Activated naive CD8-positive, alpha-beta T cell treated with anti-CD3 and anti-CD28 coated beads, Interleukin-2, amount 50 U/mL, for 24 hours (primary cell): Measurements from ENCODE around the gene RBM12.
A peak's percentile ranks its signal among the peaks of the same experiment; 100 is the strongest.

Experiments used
- ATAC-seq: fragments of 150-1000 bp; cut with Tn5 transposase; one replicate; pipeline ENCODE4 v1.10.0; 2021
- DNase-seq: peaks from one replicate; pipeline ENCODE4 v3.0.0; 2021
- H3K27ac Mint-ChIP-seq: one replicate; pipeline ENCODE4 v1.8.0; 2021; ENCODE audit warnings: mild to moderate bottlenecking, mixed read lengths
- H3K27me3 Mint-ChIP-seq: one replicate; pipeline ENCODE4 v1.8.0; 2021; ENCODE audit warnings: mixed read lengths
- H3K36me3 Mint-ChIP-seq: one replicate; pipeline ENCODE4 v1.8.0; 2021; ENCODE audit warnings: low read depth, mixed read lengths
- H3K4me1 Mint-ChIP-seq: one replicate; pipeline ENCODE4 v1.8.0; 2021; ENCODE audit warnings: mixed read lengths
- H3K4me3 Mint-ChIP-seq: one replicate; pipeline ENCODE4 v1.8.0; 2021; ENCODE audit warnings: mild to moderate bottlenecking, moderate library complexity, mixed read lengths
- H3K9me3 Mint-ChIP-seq: one replicate; pipeline ENCODE4 v1.8.0; 2021; ENCODE audit warnings: mixed read lengths

The RBM12 gene

DNA sequence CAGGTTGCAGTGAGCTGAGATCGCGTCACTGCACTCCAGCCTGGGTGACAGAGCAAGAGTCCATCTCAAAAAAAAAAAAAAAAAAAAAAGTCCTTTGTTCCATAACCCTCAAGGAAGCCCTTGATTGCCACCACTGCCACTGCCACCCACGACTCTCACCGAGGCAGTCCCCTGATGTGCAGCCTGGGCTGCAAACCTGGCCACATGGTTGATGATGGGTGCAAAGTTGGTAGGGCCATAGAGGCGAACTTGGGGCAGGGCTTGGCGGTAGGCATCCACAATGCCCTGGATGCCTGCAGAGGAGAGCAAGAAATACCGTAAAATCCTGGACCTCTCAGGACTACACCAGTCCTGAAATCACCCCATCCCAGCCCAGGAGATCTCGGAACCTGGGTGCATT, 37.6 kb downstream of the RBM12 start:
- DNase-seq: no peak
- Mint-ChIP-seq H3K4me3 (no peak overlapping the region), H3K4me1 (no peaks in the 10 kb centered on the region), H3K27me3 (no peaks in the 10 kb centered on the region), H3K9me3 (no peaks in the 10 kb centered on the region), H3K36me3 (peaks cover 41% of the 10 kb centered on the region), H3K27ac (no peak overlapping the region)
- no peak for ATAC-seq

GRCh38 chr20:35626386-35627001, 38.2 kb downstream of the RBM12 start:
- no peaks in the 10 kb centered on the region for H3K27me3 Mint-ChIP-seq
- ATAC-seq (no peak), DNase-seq (no peak)
- H3K27ac Mint-ChIP-seq: no peak overlapping the region
- no peaks in the 10 kb centered on the region for H3K9me3 Mint-ChIP-seq
- H3K4me3 Mint-ChIP-seq: no peak overlapping the region
- H3K36me3 Mint-ChIP-seq: peaks cover 38% of the 10 kb centered on the region
- H3K4me1 Mint-ChIP-seq: peaks cover 1% of the 10 kb centered on the region

DNA sequence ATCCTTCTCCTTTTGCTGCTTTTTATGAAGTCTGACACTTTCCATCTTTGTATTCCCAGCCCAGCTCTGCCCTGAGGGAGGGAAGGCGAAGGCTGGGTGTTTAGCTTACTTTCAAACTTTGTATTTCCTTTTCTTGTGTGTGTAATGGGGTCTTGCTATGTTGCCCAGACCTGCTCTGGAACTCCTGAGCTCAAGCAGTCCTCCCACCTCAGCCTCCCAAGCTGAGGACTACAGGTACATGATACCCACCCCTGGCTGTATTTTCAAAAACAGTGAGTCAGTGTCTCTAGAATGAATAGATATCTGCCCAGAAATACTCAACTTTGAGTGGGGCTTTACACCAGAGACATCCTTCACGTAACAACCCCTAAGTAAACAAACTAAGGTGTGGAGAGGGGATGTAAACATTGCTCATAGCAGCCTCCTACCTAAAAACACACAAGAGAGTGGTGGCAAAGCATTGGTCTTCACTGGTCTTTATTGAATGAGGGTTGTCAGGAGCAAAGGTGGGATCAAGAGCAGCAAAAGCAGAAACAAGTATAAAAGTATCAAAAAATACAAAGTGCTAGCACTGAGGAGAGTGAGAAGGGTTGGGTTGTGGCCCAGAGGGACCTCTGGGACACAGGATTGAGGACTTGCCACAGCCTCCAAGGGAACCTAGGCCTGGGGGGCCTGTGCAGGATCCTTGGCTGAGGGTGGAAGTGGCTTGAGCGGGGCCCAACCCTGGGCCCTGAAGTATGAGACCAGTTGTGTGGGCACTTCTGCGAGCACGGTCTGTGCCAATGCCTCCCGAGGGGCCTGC, 38.9 kb downstream of the RBM12 start:
- H3K36me3 Mint-ChIP-seq: peaks cover 34% of the 10 kb centered on the region
- H3K4me3 Mint-ChIP-seq: peak overlapping the region; percentile 4
- peak overlapping the region; percentile 29 for H3K27ac Mint-ChIP-seq
- H3K4me1 Mint-ChIP-seq: peaks cover 2% of the 10 kb centered on the region
- no peak for DNase-seq
- ATAC-seq: no peak
- H3K9me3 Mint-ChIP-seq: no peaks in the 10 kb centered on the region
- H3K27me3 Mint-ChIP-seq: no peaks in the 10 kb centered on the region

DNA sequence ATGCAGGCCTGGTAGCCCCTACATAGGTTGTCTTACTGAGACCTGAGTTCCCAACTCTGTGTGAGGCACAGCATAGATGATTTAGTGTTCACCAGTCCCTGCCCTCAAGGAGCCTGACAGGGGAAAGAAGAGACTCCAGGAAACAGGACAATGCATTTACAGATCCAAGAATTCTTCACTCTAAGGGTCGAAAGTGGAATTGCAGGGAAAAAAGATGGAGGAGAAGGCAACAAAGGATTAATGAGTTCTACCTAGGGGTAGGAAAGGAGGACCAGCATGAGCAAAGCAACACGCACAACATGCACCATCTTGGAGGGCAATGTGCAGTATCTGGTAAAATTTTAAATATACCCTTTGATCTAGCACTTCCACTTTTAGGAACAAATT, 43.1 kb downstream of the RBM12 start:
- H3K36me3 Mint-ChIP-seq: peaks cover 9% of the 10 kb centered on the region
- H3K27ac Mint-ChIP-seq: no peak overlapping the region
- DNase-seq: no peak
- no peak overlapping the region for H3K4me3 Mint-ChIP-seq
- H3K4me1 Mint-ChIP-seq: peaks cover 36% of the 10 kb centered on the region
- ATAC-seq: no peak
- H3K9me3 Mint-ChIP-seq: no peaks in the 10 kb centered on the region
- peaks cover 8% of the 10 kb centered on the region for H3K27me3 Mint-ChIP-seq

DNA sequence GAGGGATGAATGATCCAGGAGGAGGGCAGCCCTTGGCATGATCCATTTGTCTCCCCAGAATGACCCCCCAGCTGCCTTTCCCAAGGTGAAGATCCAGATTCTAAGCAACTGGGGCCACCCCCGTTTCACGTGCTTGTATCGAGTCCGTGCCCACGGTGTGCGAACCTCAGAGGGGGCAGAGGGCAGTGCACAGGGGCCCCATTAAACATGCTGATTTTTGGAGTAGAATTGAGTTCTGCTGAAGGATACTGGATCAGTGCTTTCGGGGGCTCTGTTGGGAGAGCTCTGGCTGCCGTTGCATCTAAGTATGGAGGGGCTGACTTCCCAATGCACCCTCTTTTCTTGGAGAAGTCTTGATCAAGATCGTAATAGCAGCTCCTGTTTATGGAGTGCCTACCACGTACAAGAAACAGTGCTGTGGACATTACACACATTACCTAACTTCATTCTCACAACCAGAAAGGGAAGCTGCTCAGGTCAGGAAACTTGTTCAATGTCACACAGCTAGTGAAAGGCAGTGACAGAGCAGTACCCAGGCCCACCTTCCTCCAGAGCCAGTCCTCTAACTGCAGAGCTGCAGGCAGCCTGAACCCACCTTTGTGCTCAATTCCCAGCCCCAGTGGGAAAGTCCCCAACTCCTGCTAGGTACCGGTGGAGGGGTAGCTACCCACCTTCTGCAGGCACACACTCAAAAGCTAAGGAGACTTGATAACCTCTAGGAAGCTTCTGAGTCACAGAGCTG, 43.7 kb downstream of the RBM12 start:
- peaks cover 39% of the 10 kb centered on the region for H3K4me1 Mint-ChIP-seq
- H3K9me3 Mint-ChIP-seq: no peaks in the 10 kb centered on the region
- ATAC-seq: no peak
- peaks cover 6% of the 10 kb centered on the region for H3K36me3 Mint-ChIP-seq
- no peak overlapping the region for H3K27ac Mint-ChIP-seq
- no peak overlapping the region for H3K4me3 Mint-ChIP-seq
- H3K27me3 Mint-ChIP-seq: peaks cover 8% of the 10 kb centered on the region
- no peak for DNase-seq

DNA sequence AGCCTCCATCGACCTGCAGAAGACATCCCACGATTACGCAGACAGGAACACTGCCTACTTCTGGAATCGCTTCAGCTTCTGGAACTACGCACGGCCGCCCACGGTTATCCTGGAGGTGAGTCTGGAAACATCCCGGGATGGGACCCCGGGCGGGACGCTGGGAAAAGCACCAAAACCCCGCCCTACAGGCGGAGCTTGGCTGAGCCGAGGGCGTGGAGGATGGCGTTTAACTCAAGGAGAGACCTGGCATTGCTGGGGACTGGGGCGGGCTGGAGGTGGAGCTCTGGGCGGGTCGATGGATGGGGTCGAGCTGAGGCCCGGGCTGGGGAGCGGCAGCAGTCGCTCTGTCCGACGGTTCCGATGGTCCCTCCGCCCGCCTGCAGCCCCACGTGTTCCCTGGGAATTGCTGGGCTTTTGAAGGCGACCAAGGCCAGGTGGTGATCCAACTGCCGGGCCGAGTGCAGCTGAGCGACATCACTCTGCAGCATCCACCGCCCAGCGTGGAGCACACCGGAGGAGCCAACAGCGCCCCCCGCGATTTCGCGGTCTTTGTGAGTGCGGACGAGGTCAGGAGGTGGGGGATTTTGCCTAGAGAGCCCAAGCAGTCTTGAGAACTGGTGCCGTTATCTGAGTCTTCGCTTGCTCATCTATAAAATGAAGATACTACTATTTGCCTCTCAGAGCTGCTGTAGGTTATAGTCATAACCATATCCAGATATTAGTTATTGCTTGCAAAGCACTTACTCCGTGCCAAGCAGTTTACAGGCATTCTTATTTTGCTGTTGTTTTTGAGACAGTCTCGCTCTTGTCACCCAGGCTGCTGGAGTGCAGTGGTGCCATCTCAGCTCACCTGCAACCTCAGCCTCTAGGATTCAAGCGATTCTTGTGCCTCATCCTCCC, 45.3 kb downstream of the RBM12 start:
- peak; percentile 83 for DNase-seq
- Mint-ChIP-seq H3K9me3 (no peaks in the 10 kb centered on the region), H3K4me1 (peaks cover 47% of the 10 kb centered on the region), H3K27me3 (peaks cover 8% of the 10 kb centered on the region), H3K4me3 (peak overlapping the region; percentile 83), H3K36me3 (no peaks in the 10 kb centered on the region), H3K27ac (peak overlapping the region; percentile 27)
- ATAC-seq: peak; percentile 58

- Mint-ChIP-seq H3K4me1 (peaks cover 49% of the 10 kb centered on the region), H3K9me3 (no peaks in the 10 kb centered on the region), H3K27ac (peak overlapping the region; percentile 11), H3K4me3 (peak overlapping the region; percentile 83), H3K36me3 (no peaks in the 10 kb centered on the region), H3K27me3 (peaks cover 8% of the 10 kb centered on the region)
- ATAC-seq (no peak), DNase-seq (no peak)
Observed at GRCh38 chr20:35618263-35619131, 46.2 kb downstream of the RBM12 start.

GRCh38 chr20:35617397-35618262, 47.1 kb downstream of the RBM12 start:
- Mint-ChIP-seq H3K27me3 (peaks cover 8% of the 10 kb centered on the region), H3K4me3 (peak overlapping the region; percentile 83), H3K36me3 (no peaks in the 10 kb centered on the region), H3K27ac (peak overlapping the region; percentile 86), H3K4me1 (peaks cover 49% of the 10 kb centered on the region), H3K9me3 (no peaks in the 10 kb centered on the region)
- DNase-seq (peak; percentile 68), ATAC-seq (peak; percentile 12)

- Mint-ChIP-seq H3K4me3 (peak overlapping the region; percentile 83), H3K27me3 (peaks cover 8% of the 10 kb centered on the region), H3K36me3 (no peaks in the 10 kb centered on the region), H3K9me3 (no peaks in the 10 kb centered on the region), H3K4me1 (peaks cover 49% of the 10 kb centered on the region), H3K27ac (peak overlapping the region; percentile 86)
- ATAC-seq (no peak), DNase-seq (peak; percentile 75)
Observed at GRCh38 chr20:35616465-35617396, 48.0 kb downstream of the RBM12 start.

DNA sequence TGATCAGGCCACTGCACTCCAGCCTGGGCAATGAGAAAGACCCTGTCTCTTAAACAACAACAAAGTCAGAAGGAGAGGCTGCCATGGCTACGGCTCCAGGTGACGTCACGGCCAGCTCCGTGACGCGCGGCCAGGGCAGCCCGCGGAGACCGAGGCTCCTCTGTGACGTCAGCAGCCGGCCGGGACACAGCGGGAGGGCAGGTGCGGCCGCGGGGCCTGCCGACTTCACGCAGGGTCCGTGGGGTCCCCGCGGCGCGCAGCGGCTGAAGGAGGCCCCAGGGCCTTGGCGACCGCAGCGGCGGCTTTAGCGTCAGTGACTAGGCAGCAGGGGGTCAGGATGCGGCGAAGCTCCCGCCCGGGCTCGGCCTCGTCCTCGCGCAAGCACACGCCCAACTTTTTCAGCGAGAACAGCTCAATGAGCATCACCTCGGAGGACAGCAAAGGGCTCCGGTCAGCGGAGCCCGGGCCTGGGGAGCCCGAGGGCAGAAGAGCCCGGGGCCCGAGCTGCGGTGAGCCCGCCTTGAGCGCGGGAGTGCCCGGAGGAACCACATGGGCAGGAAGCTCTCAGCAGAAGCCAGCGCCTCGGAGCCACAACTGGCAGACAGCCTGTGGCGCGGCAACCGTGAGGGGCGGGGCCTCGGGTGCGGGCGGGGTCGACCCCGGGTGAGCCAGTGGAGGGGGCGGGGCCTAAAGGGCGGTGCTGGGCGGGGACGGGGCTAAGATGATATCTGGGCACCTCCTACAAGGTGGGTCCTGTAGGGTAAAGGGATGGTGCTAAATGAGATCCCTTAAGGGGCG, 48.8 kb downstream of the RBM12 start, which contains the start of gene SPAG4:
Gene SPAG4 (plus strand): TSS at position 163 of the 798 bp plus-strand sequence. CDS start 175 bp downstream, at position 338.
- ATAC-seq (peak; percentile 87), DNase-seq (peak; percentile 100)
- Mint-ChIP-seq H3K4me1 (peaks cover 47% of the 10 kb centered on the region), H3K27ac (peak within 1 kb of the TSS; percentile 87), H3K4me3 (peak within 1 kb of the TSS; percentile 83), H3K36me3 (no peaks in the 10 kb centered on the region), H3K27me3 (peaks cover 8% of the 10 kb centered on the region), H3K9me3 (no peaks in the 10 kb centered on the region)

DNA sequence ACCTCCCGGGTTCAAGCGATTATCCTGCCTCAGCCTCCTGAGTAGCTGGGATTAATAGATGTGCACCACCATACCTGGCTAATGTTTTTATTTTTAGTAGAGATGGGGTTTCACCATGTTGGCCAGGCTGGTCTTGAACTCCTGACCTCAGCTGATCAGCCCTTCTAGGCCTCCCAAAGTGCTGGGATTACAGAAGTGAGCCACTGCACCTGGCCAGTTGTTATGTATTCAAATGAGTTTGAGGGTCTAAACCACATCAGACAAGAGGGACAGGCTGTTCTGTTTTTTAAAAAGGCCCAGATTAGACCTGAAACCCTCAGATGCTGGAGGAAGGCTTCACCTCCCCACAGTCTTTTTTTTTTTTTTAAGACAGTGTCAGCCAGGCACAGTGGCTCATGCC, 53.2 kb downstream of the RBM12 start:
- Mint-ChIP-seq H3K36me3 (no peaks in the 10 kb centered on the region), H3K4me3 (no peak overlapping the region), H3K27me3 (no peaks in the 10 kb centered on the region), H3K4me1 (peaks cover 15% of the 10 kb centered on the region), H3K27ac (no peak overlapping the region), H3K9me3 (no peaks in the 10 kb centered on the region)
- ATAC-seq (no peak), DNase-seq (no peak)
